ENCODE measurements around the gene TUBG2. TPM values are rescaled to one million over a fixed set of nuclear protein-coding genes. Genes with fewer than 3 reads are reported as not detected.

TUBG2 gene
- total RNA-seq, 1 experiment from 2014 or later: 28.3 TPM

DNA sequence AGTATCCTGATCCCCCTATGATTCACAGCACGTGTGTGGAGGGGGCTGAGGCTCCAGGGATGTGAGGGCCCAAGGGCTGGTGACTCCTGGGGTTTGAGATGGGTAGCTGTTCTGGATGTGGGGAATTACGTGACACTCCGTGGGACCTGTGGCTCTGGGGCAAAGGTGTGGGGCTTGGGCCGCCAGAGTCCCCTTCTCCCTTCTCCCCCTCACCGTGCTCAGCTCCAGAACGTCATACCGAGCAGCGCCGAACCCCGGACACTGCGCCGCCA, 10.6 kb downstream of the TUBG2 start:
- peak overlapping the region; percentile 16; the same call in 1 of the 2 replicates for H3K4me2 ChIP-seq
- no peak for DNase-seq
- H3K27me3 ChIP-seq (ENCODE audit: insufficient read depth, low read depth): no peaks in the 10 kb centered on the region
- H3K36me3 ChIP-seq (ENCODE audit: low read depth): no peaks in the 10 kb centered on the region
- H4K20me1 ChIP-seq (ENCODE audit: insufficient read depth): no peaks in the 10 kb centered on the region
- no peaks in the 10 kb centered on the region for H3K9me3 ChIP-seq (ENCODE audit: insufficient read depth, low read depth)
- BruUV-seq (replicated peaks): no TSS peak
- CTCF ChIA-PET: no interaction called here
- H3K4me3 ChIP-seq: no peak overlapping the region
- intact Hi-C loops (cut with micrococcal nuclease; ENCODE audit: unreplicated experiment): no loop called here
- no peaks in the 10 kb centered on the region for H3K9me2 ChIP-seq (ENCODE audit: insufficient read depth)
- peak overlapping the region; percentile 39; the same call in 1 of the 2 replicates for H3K27ac ChIP-seq
- H3K79me2 ChIP-seq (ENCODE audit: low read depth): peaks cover 12% of the 10 kb centered on the region
- POLR2A ChIA-PET (ENCODE audit: unreplicated experiment): no interaction called here
- TF ChIP-seq EZH2 (IDR thresholded peaks at IDR 0.05; ENCODE audit: low read depth): no peak
- no peak for TF ChIP-seq CTCF (conservative IDR thresholded peaks at IDR 0.05)
- H2AFZ ChIP-seq: no peak overlapping the region
- H3F3A ChIP-seq (ENCODE audit: insufficient read depth, low read depth): peaks cover 34% of the 10 kb centered on the region; the same call in 1 of the 2 replicates
- H3K4me1 ChIP-seq (replicated peaks; ENCODE audit: insufficient read depth): peaks cover 40% of the 10 kb centered on the region

GRCh38 chr17:42669977-42670788, 11.1 kb downstream of the TUBG2 start:
- Histone ChIP-seq H3K9me2 (ENCODE audit: insufficient read depth) (no peaks in the 10 kb centered on the region), H3K27me3 (ENCODE audit: insufficient read depth, low read depth) (no peaks in the 10 kb centered on the region), H2AFZ (no peak overlapping the region), H3K79me2 (ENCODE audit: low read depth) (peaks cover 17% of the 10 kb centered on the region), H3K36me3 (ENCODE audit: low read depth) (no peaks in the 10 kb centered on the region), H3K9me3 (ENCODE audit: insufficient read depth, low read depth) (no peaks in the 10 kb centered on the region), H4K20me1 (ENCODE audit: insufficient read depth) (no peaks in the 10 kb centered on the region), H3K4me1 (replicated peaks; ENCODE audit: insufficient read depth) (peaks cover 46% of the 10 kb centered on the region), H3F3A (ENCODE audit: insufficient read depth, low read depth) (peaks cover 35% of the 10 kb centered on the region; the same call in 1 of the 2 replicates), H3K4me3 (no peak overlapping the region), H3K27ac (no peak overlapping the region), H3K4me2 (no peak overlapping the region)
- TF ChIP-seq EZH2 (IDR thresholded peaks at IDR 0.05; ENCODE audit: low read depth): no peak
- no peak for TF ChIP-seq CTCF (conservative IDR thresholded peaks at IDR 0.05)
- POLR2A ChIA-PET (ENCODE audit: unreplicated experiment): no interaction called here
- CTCF ChIA-PET: no interaction called here
- intact Hi-C loops (cut with micrococcal nuclease; ENCODE audit: unreplicated experiment): no loop called here
- BruUV-seq (replicated peaks): no TSS peak
- DNase-seq: no peak

DNA sequence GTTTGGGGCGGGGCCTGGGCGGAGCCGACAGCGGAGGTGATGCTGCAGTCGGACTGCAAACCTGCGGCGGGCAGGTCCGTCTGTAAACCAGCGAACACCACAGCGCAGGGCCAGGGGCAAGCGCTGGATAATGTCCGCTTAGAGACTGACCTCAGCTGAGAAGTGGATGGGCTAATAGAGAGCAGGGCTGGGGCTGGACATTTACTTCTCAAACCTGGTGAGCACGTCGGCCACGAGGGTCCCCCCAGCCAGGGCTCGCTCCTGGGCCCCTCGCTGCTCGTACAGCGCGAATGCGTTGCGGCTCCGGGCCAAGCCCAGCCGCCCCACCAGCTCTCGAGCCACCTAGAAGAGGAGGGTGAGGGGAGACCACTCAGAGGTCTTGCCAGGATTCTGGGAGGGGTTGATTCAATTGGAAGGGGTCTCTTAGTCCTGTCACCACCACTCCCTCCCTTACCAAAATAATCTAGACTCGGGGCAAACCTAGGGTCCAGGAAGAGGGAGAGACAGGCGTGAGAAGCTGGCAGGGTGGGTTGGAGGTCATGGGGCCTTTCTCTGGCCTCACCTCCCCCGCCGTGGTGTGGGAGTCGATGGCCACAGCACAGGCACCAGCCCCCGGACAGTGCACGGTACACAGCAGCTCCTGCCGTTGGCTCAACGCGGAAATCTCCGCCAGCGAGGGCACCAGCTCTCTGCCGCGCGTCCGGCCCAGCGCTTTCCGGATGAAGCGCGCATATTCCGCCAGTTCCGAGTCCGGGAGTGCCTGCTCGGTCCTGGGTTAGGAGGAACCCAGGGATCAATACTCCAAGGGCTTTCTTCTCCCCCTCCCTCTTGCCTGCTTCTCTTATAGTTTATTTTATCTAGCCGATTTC, 11.9 kb downstream of the TUBG2 start:
- no peak for TF ChIP-seq CTCF (conservative IDR thresholded peaks at IDR 0.05)
- TF ChIP-seq EZH2 (IDR thresholded peaks at IDR 0.05; ENCODE audit: low read depth): no peak
- ChIA-PET CTCF (no interaction called here), POLR2A (ENCODE audit: unreplicated experiment) (no interaction called here)
- Histone ChIP-seq H3F3A (ENCODE audit: insufficient read depth, low read depth) (peaks cover 35% of the 10 kb centered on the region; the same call in 1 of the 2 replicates), H3K4me3 (no peak overlapping the region), H3K27ac (no peak overlapping the region), H3K4me2 (no peak overlapping the region), H3K9me3 (ENCODE audit: insufficient read depth, low read depth) (no peaks in the 10 kb centered on the region), H3K27me3 (ENCODE audit: insufficient read depth, low read depth) (no peaks in the 10 kb centered on the region), H3K9me2 (ENCODE audit: insufficient read depth) (no peaks in the 10 kb centered on the region), H2AFZ (no peak overlapping the region), H3K36me3 (ENCODE audit: low read depth) (no peaks in the 10 kb centered on the region), H4K20me1 (ENCODE audit: insufficient read depth) (no peaks in the 10 kb centered on the region), H3K79me2 (ENCODE audit: low read depth) (peaks cover 26% of the 10 kb centered on the region), H3K4me1 (replicated peaks; ENCODE audit: insufficient read depth) (peaks cover 48% of the 10 kb centered on the region)
- intact Hi-C loops (cut with micrococcal nuclease; ENCODE audit: unreplicated experiment): no loop called here
- BruUV-seq (replicated peaks): no TSS peak
- DNase-seq: no peak

Data from PC-9 (cell line).